Hepatocyte (in vitro differentiated cells): ENCODE measurements around the gene DUSP16. TPM values are rescaled to one million over a fixed set of nuclear protein-coding genes. Genes with fewer than 3 reads are reported as not detected.

Source experiments
- DNase-seq: peaks from one replicate; pipeline ENCODE4 v3.0.0-alpha.2; 2016; ENCODE audit warnings: low spot score
- H2AFZ ChIP-seq: fragments of 200-600 bp; sonication (generic); 2 replicates; pipeline ENCODE4 v1.6.0; 2016; ENCODE audit warnings: antibody characterized with exemption, mild to moderate bottlenecking
- H3K27ac ChIP-seq: fragments of 200-600 bp; sonication (generic); 2 replicates; pipeline ENCODE4 v1.5.1; 2016; ENCODE audit warnings: mild to moderate bottlenecking
- H3K27me3 ChIP-seq: fragments of 200-600 bp; sonication (generic); 2 replicates; pipeline ENCODE4 v1.6.1; 2016
- H3K36me3 ChIP-seq: fragments of 200-600 bp; sonication (generic); replicated peaks from 2 replicates; pipeline ENCODE4 v1.5.1; 2016; ENCODE audit warnings: low read depth; ENCODE audit not compliant: insufficient read depth
- H3K4me1 ChIP-seq: fragments of 200-600 bp; sonication (generic); 2 replicates; pipeline ENCODE4 v1.5.1; 2016; ENCODE audit warnings: mild to moderate bottlenecking, moderate library complexity; ENCODE audit not compliant: insufficient read depth
- H3K4me2 ChIP-seq: fragments of 200-600 bp; sonication (generic); 2 replicates; pipeline ENCODE4 v1.6.0; 2016
- H3K4me3 ChIP-seq: fragments of 200-600 bp; sonication (generic); 2 replicates; pipeline ENCODE4 v1.5.1; 2016; ENCODE audit warnings: mild to moderate bottlenecking
- H3K79me2 ChIP-seq: fragments of 200-600 bp; sonication (generic); 2 replicates; pipeline ENCODE4 v1.6.0; 2017; ENCODE audit warnings: mild to moderate bottlenecking
- H3K9me2 ChIP-seq: fragments of 200-600 bp; sonication (generic); replicated peaks from 2 replicates; pipeline ENCODE4 v1.6.0; 2017; ENCODE audit warnings: mild to moderate bottlenecking; ENCODE audit not compliant: insufficient read depth
- H3K9me3 ChIP-seq: fragments of 200-600 bp; sonication (generic); 2 replicates; pipeline ENCODE4 v1.5.1; 2016; ENCODE audit warnings: low read depth, mild to moderate bottlenecking
- H4K20me1 ChIP-seq: fragments of 200-600 bp; sonication (generic); 2 replicates; pipeline ENCODE4 v1.6.0; 2016; ENCODE audit warnings: mild to moderate bottlenecking; ENCODE audit not compliant: insufficient read depth, poor library complexity, severe bottlenecking
- CTCF ChIP-seq: fragments of 200-600 bp; sonication (generic); IDR thresholded peaks from 2 replicates; pipeline ENCODE4 v1.5.1; 2016; ENCODE audit warnings: antibody characterized with exemption, mild to moderate bottlenecking; ENCODE audit not compliant: poor library complexity
- EZH2 ChIP-seq: fragments of 200-600 bp; sonication (generic); IDR thresholded peaks from 2 replicates; pipeline ENCODE4 v1.6.1; 2016; ENCODE audit warnings: antibody characterized with exemption, mild to moderate bottlenecking, borderline replicate concordance
- EZH2phosphoT487 ChIP-seq: fragments of 200-600 bp; sonication (generic); IDR thresholded peaks from one replicate; pipeline ENCODE4 v1.6.1; 2018; ENCODE audit warnings: antibody characterized with exemption, mild to moderate bottlenecking, low read depth, moderate library complexity; ENCODE audit not compliant: unreplicated experiment, severe bottlenecking
- WGBS: methylation state at CpG from one replicate; pipeline ENCODE4 v1.1.6; 2016; ENCODE audit warnings: low lambda C conversion rate; ENCODE audit errors: missing lambda C conversion rate; 5-methylcytosine and 5-hydroxymethylcytosine counted together
- polyA plus RNA-seq: library from polyadenylated mRNA; unstranded; fragments of >200 nt; fragmentation: Nextera tagmentation; extraction: Ambion mirVana; gene quantifications from 2 replicates; pipeline ENCODE4 v1.2.1, GENCODE V29; 2016
- total RNA-seq: library from RNA; depleted of rRNA; stranded (reverse); fragments of >200 nt; gene quantifications from 2 replicates; pipeline ENCODE4 v1.2.3, GENCODE V29; 2014

The DUSP16 gene
- total and polyA plus RNA-seq, 2 experiments from 2014 or later, result 13.4 to 74.1 TPM

DNA sequence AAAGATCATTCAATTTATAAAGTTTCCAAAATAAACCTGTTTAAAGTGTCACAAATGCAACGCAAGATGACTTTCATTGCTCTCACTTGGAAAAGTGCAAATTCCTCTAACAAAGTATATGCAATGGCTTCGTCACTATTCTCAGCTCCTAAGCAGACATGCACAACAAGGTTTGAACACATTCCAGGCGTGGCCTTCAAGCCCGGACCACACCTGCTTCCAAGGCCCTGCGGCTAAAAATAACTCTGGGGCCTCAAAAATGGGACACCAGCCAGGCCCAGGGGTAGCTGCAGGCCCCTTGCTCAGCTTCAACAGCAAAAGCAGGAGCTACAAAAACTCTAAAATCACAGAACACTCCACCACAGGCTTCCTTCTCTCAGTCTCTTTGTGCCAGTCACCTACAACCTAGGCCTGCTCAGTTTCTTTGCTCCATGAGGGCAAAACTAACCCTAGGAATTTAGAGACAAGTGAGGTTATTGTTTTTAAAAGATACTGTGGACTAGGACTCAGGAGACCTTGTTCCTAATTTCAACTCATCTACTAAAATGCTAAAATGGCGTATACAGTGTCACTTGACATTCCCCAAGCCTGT is 29.3 kb downstream of the DUSP16 start:
- H3K4me2 ChIP-seq, result peak overlapping the region; percentile 57
- H4K20me1 ChIP-seq, result no peaks in the 10 kb centered on the region
- no peak for TF ChIP-seq EZH2
- no peak for TF ChIP-seq CTCF
- no peak for TF ChIP-seq EZH2phosphoT487
- WGBS, result 41% methylated on average over 6 of the region's 6 CpGs
- H3K36me3 ChIP-seq, result no peaks in the 10 kb centered on the region
- peak overlapping the region; percentile 95 for H3K27ac ChIP-seq
- H3K4me1 ChIP-seq, result peaks cover 42% of the 10 kb centered on the region
- peaks cover 69% of the 10 kb centered on the region for H3K79me2 ChIP-seq
- no peaks in the 10 kb centered on the region for H3K27me3 ChIP-seq
- H2AFZ ChIP-seq, result no peak overlapping the region
- H3K4me3 ChIP-seq, result no peak overlapping the region
- DNase-seq, result peak; percentile 69
- no peaks in the 10 kb centered on the region for H3K9me3 ChIP-seq
- no peaks in the 10 kb centered on the region for H3K9me2 ChIP-seq

DNA sequence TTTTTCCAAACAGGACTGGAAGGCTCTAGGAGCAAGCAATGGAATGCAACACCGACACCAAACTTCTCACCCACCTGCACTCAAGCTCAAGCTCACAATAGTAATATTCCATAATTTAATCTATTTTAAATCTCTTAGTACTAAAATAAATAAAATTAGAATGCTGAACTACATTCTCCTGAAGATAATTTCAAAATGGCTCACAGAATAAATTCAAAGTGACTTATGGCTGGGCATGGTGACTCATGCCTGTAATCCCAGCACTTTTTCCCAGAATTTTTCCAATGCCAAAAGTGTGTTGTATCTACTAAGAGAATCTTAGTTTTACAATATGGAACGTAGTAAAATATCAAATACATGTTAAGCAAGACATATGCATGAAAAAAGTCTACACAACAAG is 31.5 kb downstream of the DUSP16 start:
- Histone ChIP-seq H4K20me1 (no peaks in the 10 kb centered on the region), H3K4me2 (no peak overlapping the region), H3K4me1 (peaks cover 62% of the 10 kb centered on the region), H2AFZ (no peak overlapping the region), H3K9me2 (no peaks in the 10 kb centered on the region), H3K79me2 (peaks cover 58% of the 10 kb centered on the region), H3K4me3 (no peak overlapping the region), H3K27ac (peak overlapping the region; percentile 91), H3K36me3 (no peaks in the 10 kb centered on the region), H3K9me3 (no peaks in the 10 kb centered on the region), H3K27me3 (no peaks in the 10 kb centered on the region)
- no peak for DNase-seq
- 94% methylated on average over 2 of the region's 2 CpGs for WGBS
- TF ChIP-seq EZH2phosphoT487 (no peak), CTCF (no peak)

DNA sequence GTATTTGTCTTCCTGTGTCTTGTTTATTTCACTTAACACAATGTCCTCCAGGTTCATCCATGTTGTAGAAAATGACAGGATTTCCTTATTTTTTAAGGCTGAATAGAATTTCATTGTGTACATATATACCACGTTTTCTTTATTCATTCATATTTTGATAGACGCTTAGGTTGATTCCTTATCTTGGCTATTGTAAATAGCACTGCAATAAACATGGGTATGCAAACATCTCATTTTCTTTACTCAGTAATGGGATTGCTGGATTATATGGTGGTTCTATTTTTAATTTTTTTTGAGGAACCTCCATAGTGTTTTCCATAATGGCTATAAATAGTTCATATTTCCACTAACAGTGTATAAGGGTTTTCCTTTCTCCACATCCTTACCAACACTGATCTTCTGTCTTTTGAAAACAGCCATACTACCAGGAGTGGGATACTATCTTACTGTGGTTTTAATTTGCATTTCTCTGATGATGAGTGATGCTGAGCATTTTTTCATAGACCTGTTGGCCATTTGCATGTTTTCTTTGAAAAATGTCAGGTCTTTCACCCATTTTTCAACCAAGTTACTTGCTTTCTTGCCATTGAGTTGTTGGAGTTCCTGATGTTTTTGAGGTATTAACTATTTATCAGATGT is 32.8 kb downstream of the DUSP16 start:
- no peak overlapping the region for H3K4me3 ChIP-seq

More for the DNA sequence above, 32.8 kb downstream of the DUSP16 start:
- no peak for DNase-seq
- no peaks in the 10 kb centered on the region for H3K27me3 ChIP-seq
- H3K4me2 ChIP-seq, result no peak overlapping the region
- no peak for TF ChIP-seq CTCF
- no peak for TF ChIP-seq EZH2
- no peak for TF ChIP-seq EZH2phosphoT487
- H3K79me2 ChIP-seq, result peaks cover 58% of the 10 kb centered on the region
- H3K36me3 ChIP-seq, result no peaks in the 10 kb centered on the region
- peaks cover 54% of the 10 kb centered on the region for H3K4me1 ChIP-seq
- no peaks in the 10 kb centered on the region for H4K20me1 ChIP-seq
- WGBS, result 74% methylated on average over 2 of the region's 2 CpGs
- H3K27ac ChIP-seq, result peak overlapping the region; percentile 91
- H2AFZ ChIP-seq, result no peak overlapping the region
- H3K9me3 ChIP-seq, result no peaks in the 10 kb centered on the region
- H3K9me2 ChIP-seq, result no peaks in the 10 kb centered on the region
